GM23338 (cell line): ENCODE measurements around the gene VANGL1. TPM values are rescaled to one million over a fixed set of nuclear protein-coding genes. Genes with fewer than 3 reads are reported as not detected.

Experiments
- ATAC-seq: fragments of 200-7000 bp; cut with Tn5 transposase; 3 replicates; pipeline ENCODE4 v1.9.1; 2020
- DNase-seq: peaks from one replicate; pipeline ENCODE4 v3.0.0-alpha.2; 2015; ENCODE audit warnings: low spot score
- H2AFZ ChIP-seq: fragments of 200-600 bp; sonication (generic); 2 replicates; pipeline ENCODE4 v1.8.0; 2016; ENCODE audit warnings: antibody characterized with exemption, mild to moderate bottlenecking, moderate library complexity
- H3F3A ChIP-seq: fragments of 200-600 bp; sonication (generic); replicated peaks from 2 replicates; pipeline ENCODE4 v1.8.0; 2017; ENCODE audit warnings: antibody characterized with exemption, mixed run types, low read depth
- H3K27ac ChIP-seq: fragments of 200-600 bp; sonication (generic); 2 replicates; pipeline ENCODE4 v1.6.1; 2016; ENCODE audit warnings: low read depth
- H3K27me3 ChIP-seq: fragments of 200-600 bp; sonication (generic); 2 replicates; pipeline ENCODE4 v1.8.0; 2016; ENCODE audit warnings: mild to moderate bottlenecking, mixed run types, moderate library complexity; ENCODE audit not compliant: insufficient read depth
- H3K36me3 ChIP-seq: fragments of 200-600 bp; sonication (generic); 2 replicates; pipeline ENCODE4 v1.8.0; 2016; ENCODE audit warnings: mild to moderate bottlenecking; ENCODE audit not compliant: insufficient read depth
- H3K4me1 ChIP-seq: fragments of 200-600 bp; sonication (generic); 2 replicates; pipeline ENCODE4 v1.8.0; 2016; ENCODE audit warnings: mild to moderate bottlenecking, moderate library complexity; ENCODE audit not compliant: insufficient read depth
- H3K4me2 ChIP-seq: fragments of 200-600 bp; sonication (generic); 2 replicates; pipeline ENCODE4 v1.7.1; 2017; ENCODE audit warnings: mixed run types
- H3K4me3 ChIP-seq: fragments of 200-600 bp; sonication (generic); 2 replicates; pipeline ENCODE4 v1.6.1; 2016; ENCODE audit warnings: mixed run types
- H3K79me2 ChIP-seq: fragments of 200-600 bp; sonication (generic); replicated peaks from 2 replicates; pipeline ENCODE4 v1.8.0; 2017; ENCODE audit warnings: mild to moderate bottlenecking; ENCODE audit not compliant: insufficient read depth
- H3K9me2 ChIP-seq: fragments of 200-600 bp; sonication (generic); 2 replicates; pipeline ENCODE4 v1.8.0; 2017; ENCODE audit not compliant: insufficient read depth
- H4K20me1 ChIP-seq: fragments of 200-600 bp; sonication (generic); replicated peaks from 2 replicates; pipeline ENCODE4 v1.8.0; 2017; ENCODE audit warnings: mild to moderate bottlenecking; ENCODE audit not compliant: insufficient read depth
- H3K27ac Mint-ChIP-seq: 2 replicates; pipeline ENCODE4 v1.8.0; 2020; ENCODE audit warnings: inconsistent platforms, mild to moderate bottlenecking, moderate library complexity, mixed read lengths
- H3K27me3 Mint-ChIP-seq: 3 replicates; pipeline ENCODE4 v1.8.0; 2022; ENCODE audit warnings: low read depth, mild to moderate bottlenecking, moderate library complexity, mixed read lengths, inconsistent platforms; ENCODE audit not compliant: insufficient read depth, poor library complexity
- H3K36me3 Mint-ChIP-seq: 3 replicates; pipeline ENCODE4 v1.8.0; 2021; ENCODE audit warnings: low read depth, mild to moderate bottlenecking, inconsistent platforms, moderate library complexity, mixed read lengths
- H3K4me1 Mint-ChIP-seq: 3 replicates; pipeline ENCODE4 v1.8.0; 2020; ENCODE audit warnings: mild to moderate bottlenecking, inconsistent platforms, mixed read lengths
- H3K4me3 Mint-ChIP-seq: 3 replicates; pipeline ENCODE4 v1.8.0; 2021; ENCODE audit warnings: moderate library complexity, mild to moderate bottlenecking, inconsistent platforms, mixed read lengths
- H3K9me3 Mint-ChIP-seq: 3 replicates; pipeline ENCODE4 v1.8.0; 2020; ENCODE audit warnings: moderate library complexity, mild to moderate bottlenecking, inconsistent platforms, mixed read lengths
- CREB1 ChIP-seq: fragments of 250-450 bp; sonication (Bioruptor Pico); IDR thresholded peaks from 2 replicates; pipeline ENCODE4 v1.5.0; 2020; ENCODE audit warnings: low read depth, mild to moderate bottlenecking, moderate library complexity
- JUNB ChIP-seq: IDR thresholded peaks from one replicate; pipeline ENCODE4 v1.6.1; 2016; ENCODE audit warnings: antibody characterized with exemption; ENCODE audit not compliant: unreplicated experiment
- NANOG ChIP-seq: IDR thresholded peaks from 2 replicates; pipeline ENCODE4 v1.6.1; 2016; ENCODE audit warnings: antibody characterized with exemption, borderline replicate concordance
- POLR2AphosphoS5 ChIP-seq: IDR thresholded peaks from 2 replicates; pipeline ENCODE4 v1.6.1; 2016; ENCODE audit warnings: antibody characterized with exemption, low read depth
- REST ChIP-seq: IDR thresholded peaks from one replicate; pipeline ENCODE4 v1.6.1; 2018; ENCODE audit warnings: antibody characterized with exemption; ENCODE audit not compliant: unreplicated experiment
- STAT1 ChIP-seq: IDR thresholded peaks from one replicate; pipeline ENCODE4 v1.6.1; 2016; ENCODE audit warnings: antibody characterized with exemption; ENCODE audit not compliant: unreplicated experiment
- ZNF331 ChIP-seq: fragments of 250-450 bp; sonication (Bioruptor Pico); IDR thresholded peaks from 2 replicates; pipeline ENCODE4 v1.5.0; 2020; ENCODE audit warnings: low read depth, mild to moderate bottlenecking, moderate library complexity
- ZNF462 ChIP-seq: fragments of 250-450 bp; sonication (Bioruptor Pico); IDR thresholded peaks from 2 replicates; pipeline ENCODE4 v1.5.0; 2020; ENCODE audit warnings: mild to moderate bottlenecking, moderate library complexity
- polyA plus RNA-seq: library from polyadenylated mRNA; unstranded; fragments of >200 nt; fragmentation: Nextera tagmentation; extraction: Ambion mirVana; gene quantifications from 2 replicates; pipeline ENCODE4 v1.2.1, GENCODE V29; 2016
- total RNA-seq: library from RNA; depleted of rRNA; stranded (reverse); fragments of >200 nt; shearing (Covaris generic); gene quantifications from 2 replicates; pipeline ENCODE4 v1.2.3, GENCODE V29; 2014

The VANGL1 gene
- total and polyA plus RNA-seq, 2 experiments from 2014 or later, result 4.4 to 14.4 TPM

GRCh38 chr1:115661157-115661556 is 19.4 kb downstream of the VANGL1 start (continued):
- no peak for TF ChIP-seq ZNF462 (CRISPR knock-in tag)
- TF ChIP-seq REST, result no peak

- H3K27ac Mint-ChIP-seq, result no peak overlapping the region
- peaks cover 8% of the 10 kb centered on the region; the same call in 1 of the 2 replicates for H3K36me3 ChIP-seq
- no peak for ATAC-seq
- TF ChIP-seq JUNB, result no peak
- TF ChIP-seq REST, result no peak
- no peak for TF ChIP-seq NANOG
- TF ChIP-seq ZNF331, result no peak
- no peak for TF ChIP-seq CREB1 (CRISPR knock-in tag)
- TF ChIP-seq POLR2AphosphoS5, result no peak
- TF ChIP-seq STAT1, result no peak
These were observed 23.7 kb downstream of the VANGL1 start for GRCh38 chr1:115665319-115666096.

More at GRCh38 chr1:115665319-115666096, 23.7 kb downstream of the VANGL1 start:
- Histone ChIP-seq H3K79me2 (no peaks in the 10 kb centered on the region), H3K4me1 (no peaks in the 10 kb centered on the region), H3K27ac (no peak overlapping the region), H2AFZ (no peak overlapping the region), H3K9me2 (0 out of 2 replicates have a peak, but pooled peaks cover 4% of the 10 kb centered on the region), H3K4me2 (no peak overlapping the region), H3F3A (no peaks in the 10 kb centered on the region), H4K20me1 (no peaks in the 10 kb centered on the region), H3K4me3 (no peak overlapping the region), H3K27me3 (no peaks in the 10 kb centered on the region)
- Mint-ChIP-seq H3K4me3 (no peak overlapping the region), H3K4me1 (peaks cover 3% of the 10 kb centered on the region; the same call in 1 of the 3 replicates), H3K27me3 (no peaks in the 10 kb centered on the region), H3K9me3 (no peaks in the 10 kb centered on the region), H3K36me3 (peaks cover 45% of the 10 kb centered on the region)
- DNase-seq, result no peak
